Right forelimb (tissue), 1 donor: ENCODE results near the gene UGT1A7.
"Not testable (repeated sequence)": the region's sequence is repeated elsewhere in the genome, so short reads cannot be mapped to it uniquely, and the experiment has no call there.

ENCODE experiments used
- DNase-seq: peaks from one replicate; pipeline ENCODE4 v3.0.0-alpha.2; 2018

The UGT1A7 gene

DNA sequence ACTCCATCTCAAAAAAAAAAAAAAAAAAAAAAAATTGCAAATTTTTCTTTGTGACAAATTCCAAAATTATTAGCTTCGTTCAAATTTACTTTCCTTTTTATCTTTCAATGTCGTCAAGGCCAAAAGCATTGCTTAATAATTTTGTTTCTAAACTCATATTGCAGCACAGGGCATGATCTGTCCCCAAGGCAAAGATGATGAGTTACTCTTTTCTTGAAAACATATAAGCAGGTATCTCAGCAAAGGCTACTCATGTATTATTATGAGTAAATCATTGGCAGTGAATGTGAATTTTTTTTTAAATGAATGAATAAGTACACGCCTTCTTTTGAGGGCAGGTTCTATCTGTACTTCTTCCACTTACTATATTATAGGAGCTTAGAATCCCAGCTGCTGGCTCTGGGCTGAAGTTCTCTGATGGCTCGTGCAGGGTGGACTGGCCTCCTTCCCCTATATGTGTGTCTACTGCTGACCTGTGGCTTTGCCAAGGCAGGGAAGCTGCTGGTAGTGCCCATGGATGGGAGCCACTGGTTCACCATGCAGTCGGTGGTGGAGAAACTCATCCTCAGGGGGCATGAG, at the start of gene UGT1A7:
UGT1A7 (plus strand) TSS at position 381 of the 579 bp plus-strand sequence; CDS start at position 418, 37 bp downstream.
- DNase-seq, result no peak

DNA sequence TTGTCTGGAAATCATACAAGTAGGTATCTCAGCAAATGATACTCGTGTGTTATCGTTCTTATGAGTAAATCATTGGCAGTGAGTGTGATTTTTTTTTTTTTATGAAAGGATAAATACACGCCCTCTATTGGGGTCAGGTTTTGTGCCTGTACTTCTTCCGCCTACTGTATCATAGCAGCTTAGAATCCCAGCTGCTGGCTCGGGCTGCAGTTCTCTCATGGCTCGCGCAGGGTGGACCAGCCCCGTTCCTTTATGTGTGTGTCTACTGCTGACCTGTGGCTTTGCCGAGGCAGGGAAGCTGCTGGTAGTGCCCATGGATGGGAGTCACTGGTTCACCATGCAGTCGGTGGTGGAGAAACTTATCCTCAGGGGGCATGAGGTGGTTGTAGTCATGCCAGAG, 45.4 kb upstream of the UGT1A7 start, which contains the start of gene UGT1A10:
UGT1A10 (plus strand) TSS at position 143 of the 400 bp plus-strand sequence; CDS start at position 218, 75 bp downstream.
- DNase-seq, result not testable (repeated sequence)

DNA sequence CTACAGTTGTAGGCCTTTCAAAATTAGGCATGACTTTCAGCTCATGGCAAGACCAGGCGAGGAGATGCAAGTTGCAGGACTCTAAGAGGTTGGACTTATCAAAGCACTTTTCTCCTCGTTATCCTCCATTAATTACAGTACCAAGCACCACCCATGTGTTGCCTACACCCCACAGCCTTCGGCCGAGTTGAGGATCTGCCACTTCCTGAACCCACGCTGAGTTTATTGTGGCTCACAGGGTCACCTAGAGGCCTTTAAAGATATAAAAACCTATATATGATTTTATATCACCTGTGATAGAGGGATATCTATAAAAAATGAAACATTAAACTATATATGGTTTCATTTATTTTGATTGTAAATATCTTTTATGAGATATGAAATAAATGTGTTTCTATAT, 42.9 kb upstream of the UGT1A7 start:
- DNase-seq, result no peak

DNA sequence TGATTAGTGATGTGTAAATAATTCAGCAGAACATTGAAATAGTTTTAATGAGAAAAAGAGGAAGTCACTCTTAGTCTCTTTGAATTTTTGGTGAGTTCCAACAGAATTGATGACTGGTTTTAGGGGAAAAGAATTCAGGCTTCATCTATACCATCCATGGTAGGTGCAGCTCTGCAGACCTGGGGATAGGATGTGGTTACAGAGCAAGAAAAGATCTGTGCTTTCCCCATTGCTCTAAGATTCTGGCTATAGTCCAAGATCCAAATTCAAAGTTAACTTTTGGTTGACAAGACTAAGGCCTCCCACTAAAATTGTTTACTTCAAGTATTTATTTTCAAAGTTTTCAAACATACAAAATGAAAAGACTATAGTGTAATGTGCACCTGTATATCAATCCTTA, 41.8 kb upstream of the UGT1A7 start:
- DNase-seq, result no peak

DNA sequence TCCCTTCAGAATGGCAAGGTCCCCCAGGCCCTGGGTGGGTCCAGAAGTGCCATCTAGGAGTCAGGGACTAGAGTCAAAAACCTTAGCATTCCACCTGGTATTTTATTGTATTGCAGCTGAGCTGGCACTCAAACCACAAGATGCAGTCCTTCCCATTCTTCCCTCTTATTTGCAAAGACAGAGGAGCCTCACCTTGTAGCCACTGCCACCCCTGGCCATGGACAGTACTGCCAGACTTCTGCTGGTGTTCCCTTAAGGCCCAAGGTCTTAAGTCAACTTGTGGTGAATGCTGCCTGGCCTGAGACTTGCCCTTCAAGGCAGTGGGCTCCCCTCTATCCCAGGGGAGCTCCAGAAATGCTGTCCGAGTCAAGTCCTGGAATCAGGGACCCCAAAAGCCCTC, 38.6 kb upstream of the UGT1A7 start:
- no peak for DNase-seq

DNA sequence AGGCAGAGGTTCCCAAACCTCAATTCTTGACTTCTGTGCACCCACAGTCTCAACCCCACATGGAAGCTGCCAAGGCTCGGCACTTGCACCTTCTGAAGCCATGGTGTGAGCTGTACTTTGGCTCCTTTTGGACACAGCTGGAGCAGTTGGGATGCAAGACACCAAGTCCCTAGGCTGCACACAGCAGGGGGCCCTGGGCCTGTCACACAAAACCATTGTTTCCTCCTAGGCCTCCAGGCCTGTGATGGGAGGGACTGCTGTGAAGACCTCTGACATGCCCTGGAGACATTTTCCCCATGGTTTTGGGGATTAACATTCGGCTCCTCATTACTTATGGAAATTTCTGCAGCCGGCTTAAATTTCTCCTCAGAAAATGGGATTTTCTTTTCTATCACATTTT, 35.7 kb upstream of the UGT1A7 start:
- not testable (repeated sequence) for DNase-seq

DNA sequence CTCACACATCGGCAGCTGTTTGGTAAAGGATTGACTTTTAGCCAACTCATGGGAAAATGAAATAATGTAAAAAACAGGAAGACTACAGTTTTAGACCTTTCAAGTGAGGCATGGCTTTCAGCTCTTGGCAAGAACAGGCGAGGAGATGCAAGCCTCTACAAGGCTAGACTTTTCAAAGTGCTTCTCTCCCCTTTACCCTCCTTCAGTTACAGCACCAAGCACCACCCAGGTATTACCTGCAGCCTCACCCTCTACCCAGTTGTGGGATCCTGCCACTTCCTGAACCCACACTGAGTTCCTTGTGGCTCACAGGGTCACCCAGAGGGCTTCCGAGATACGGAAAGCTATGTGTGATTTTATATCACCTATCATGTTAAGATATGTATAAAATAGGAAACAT, 30.7 kb upstream of the UGT1A7 start:
- no peak for DNase-seq

DNA sequence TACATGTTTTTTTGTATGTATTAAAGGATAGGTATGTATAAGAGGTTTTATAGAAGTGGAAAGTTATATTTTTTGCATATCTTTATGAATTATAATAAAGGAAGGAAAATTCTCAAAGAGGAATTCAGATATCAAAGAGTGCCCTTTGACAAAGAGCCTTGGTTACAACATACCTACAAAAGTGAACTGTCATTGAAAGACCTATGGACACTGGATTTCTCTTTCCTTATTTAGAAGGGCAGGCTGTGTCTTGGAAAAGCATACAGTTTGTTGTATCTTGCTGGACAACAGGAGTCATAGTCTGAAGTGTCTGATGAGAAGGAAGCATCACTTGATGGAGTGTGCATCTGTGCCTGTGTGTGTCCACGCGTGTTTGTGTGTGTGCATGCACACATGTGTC, 30.3 kb upstream of the UGT1A7 start:
- no peak for DNase-seq

DNA sequence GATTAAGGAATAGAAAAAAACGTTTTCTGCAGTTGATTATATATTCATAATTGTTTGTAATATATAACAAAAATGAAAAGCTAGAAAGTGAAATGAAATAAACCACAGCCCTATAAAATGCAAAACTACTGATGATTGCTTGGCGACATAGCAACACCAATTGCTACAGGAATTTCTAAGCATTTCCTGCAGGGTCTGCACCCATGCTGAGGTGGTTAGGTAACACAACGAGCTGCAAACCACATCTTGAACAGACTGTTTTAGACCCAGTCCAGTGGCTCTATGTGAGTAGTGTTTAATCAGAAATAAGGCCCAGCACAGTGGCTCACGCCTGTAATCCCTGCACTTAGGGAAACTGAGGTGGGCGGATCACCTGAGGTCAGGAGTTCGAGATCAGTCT, 27.2 kb upstream of the UGT1A7 start:
- DNase-seq, result no peak

DNA sequence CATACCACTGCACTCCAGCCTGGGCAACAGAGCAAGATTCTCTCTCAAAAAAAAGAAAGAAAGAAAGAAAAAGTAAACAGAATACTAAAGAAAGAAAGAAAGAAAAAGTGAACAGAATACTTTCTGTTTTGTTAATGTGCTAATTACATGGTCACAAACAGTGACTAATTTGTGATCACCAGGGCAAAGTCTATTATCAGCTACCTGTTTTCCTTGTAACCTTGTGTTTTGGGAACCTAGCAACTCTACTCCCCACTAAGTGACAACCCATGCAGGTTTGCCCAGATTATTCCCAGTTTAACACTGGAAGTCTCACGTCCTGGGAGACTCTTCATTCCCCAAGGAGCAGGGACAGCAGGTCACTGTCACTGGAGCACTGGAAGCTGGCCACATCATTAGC, 26.7 kb upstream of the UGT1A7 start:
- no peak for DNase-seq

DNA sequence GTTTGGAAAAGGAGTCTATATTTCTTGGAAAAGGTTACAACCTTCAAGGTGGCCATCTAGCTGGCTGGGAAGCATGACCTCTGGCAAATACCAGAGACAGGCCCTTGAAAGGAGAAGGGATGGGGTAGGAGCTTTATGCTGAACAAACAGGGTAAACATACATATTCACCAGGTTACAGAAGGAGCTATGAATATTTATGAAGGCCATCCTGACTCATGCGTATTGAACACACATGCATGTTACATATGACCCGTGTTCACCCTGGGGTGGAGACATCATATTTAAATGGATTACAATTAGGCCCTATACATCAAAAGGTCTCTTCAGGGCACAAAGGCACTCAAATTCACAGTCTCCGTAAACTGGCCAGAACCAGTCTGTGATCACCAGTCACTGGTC, 25.8 kb upstream of the UGT1A7 start:
- not testable (repeated sequence) for DNase-seq

DNA sequence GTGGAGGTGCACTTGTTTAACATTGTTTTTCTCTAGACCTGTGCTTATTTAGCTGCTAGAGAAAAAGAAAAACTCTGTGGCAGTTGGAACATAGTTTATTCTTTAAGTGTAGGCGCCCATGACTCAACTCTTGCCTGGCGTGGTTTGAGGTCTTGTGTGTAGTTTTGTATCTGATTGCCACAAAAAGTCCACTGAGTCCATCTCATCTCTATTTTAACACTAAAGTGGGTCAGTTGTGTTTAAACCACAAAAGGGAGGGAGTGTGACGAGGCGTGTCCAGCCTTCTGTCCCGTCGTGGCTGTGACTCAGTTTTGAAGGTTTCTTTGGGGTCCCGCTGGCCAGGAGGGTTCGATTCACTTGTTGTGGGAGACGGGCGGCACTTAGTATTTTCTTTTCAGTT, 25.3 kb upstream of the UGT1A7 start:
- DNase-seq, result no peak

DNA sequence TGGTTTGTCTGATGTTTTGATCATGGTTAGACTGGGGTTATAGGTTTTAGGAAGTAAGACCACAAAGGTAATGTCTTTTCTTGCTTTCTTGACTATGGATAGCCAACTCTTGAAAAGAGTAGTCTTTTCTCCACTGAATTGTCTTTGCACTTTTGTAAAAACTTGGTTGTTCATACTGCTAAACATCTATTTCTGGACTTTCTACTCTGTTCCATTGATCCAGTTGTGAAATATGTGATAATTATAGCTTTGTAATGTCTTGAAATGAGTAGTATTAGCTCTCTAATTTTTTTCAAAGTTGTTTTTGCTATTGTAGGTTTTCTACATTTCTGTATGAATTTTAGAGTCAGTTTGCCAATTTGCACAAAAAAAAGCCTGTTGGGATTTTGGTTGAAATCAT, 23.1 kb upstream of the UGT1A7 start:
- no peak for DNase-seq

DNA sequence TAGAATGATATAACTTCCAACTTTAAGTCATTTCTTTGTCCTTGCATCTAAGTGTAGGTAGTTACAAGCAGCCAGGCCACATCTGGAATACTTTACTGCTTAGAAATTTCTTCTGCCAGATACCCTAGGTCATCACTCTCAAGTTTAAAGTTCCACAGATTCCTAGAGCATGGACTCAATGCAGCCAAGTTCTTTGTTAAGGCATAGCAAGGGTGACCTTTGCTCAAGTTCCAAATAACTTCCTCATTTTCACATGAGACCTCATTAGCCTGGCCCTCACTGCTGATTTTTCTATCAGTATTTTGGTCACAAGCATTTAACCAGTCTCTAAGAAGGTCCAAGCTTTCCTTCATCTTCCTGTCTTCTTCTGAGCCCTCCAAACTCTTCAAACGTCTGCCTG, 17.8 kb upstream of the UGT1A7 start:
- DNase-seq, result no peak

DNA sequence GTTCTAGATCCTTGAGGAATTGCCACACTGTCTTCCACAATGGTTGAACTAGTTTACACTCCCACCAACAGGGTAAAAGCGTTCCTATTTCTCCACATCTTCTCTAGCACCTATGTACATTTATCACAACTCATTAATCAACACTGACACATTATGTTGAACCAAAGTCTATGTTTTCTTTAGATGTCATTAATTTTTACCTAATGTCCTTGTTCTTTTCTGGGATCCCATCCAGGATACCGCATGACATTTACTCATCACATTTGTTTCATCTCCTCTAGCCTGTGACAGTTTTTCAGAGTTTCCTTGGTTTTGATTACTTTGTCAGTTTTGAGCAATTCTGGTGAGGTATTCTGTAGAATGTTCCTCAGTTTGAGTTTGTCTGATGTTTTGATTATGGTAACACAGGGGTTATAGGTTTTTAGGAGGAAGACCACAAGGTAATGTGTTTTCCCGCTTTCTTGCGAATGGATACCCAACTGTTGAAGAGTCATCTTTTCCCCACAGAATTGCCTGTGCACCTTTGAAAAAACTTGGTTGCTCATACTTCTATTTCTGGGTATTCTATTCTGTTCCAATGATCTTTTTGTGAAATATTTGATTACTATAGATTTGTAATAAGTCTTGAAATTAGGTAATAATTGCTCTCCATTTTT, 13.0 kb upstream of the UGT1A7 start:
- DNase-seq, result no peak

DNA sequence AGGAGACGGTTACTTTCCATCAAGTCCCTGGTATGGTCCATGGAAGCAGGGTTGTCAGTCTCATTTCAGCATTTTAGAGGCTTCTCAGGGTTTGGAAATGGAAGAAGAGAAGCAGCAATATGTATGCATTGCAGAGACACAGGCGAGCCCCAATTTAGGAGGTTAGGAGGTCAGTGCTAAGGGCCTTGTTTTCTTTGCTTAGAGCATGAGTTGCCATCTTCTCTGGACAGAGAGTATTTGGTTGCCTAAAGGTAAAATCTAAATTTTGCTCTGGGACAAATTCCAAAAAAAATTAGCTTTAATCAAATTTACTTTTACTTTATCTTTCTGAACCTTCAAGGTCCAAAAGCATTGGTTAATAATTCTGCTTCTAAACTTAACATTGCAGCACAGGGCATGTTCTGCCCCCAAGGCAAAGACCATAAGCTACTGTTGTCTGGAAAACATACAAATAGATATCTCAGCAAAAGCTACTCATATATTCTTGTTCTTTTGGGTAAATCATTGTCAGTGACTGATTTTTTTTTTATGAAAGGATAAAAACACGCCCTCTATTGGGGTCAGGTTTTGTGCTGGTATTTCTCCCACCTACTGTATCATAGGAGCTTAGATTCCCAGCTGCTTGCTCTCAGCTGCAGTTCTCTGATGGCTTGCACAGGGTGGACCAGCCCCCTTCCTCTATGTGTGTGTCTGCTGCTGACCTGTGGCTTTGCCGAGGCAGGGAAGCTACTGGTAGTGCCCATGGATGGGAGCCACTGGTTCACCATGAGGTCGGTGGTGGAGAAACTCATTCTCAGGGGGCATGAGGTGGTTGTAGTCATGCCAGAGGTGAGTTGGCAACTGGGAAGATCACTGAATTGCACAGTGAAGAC, 10.2 kb upstream of the UGT1A7 start, which contains the start of gene UGT1A9:
UGT1A9 (plus strand) TSS at position 609 of the 872 bp plus-strand sequence; CDS start at position 646, 37 bp downstream.
- no peak for DNase-seq

DNA sequence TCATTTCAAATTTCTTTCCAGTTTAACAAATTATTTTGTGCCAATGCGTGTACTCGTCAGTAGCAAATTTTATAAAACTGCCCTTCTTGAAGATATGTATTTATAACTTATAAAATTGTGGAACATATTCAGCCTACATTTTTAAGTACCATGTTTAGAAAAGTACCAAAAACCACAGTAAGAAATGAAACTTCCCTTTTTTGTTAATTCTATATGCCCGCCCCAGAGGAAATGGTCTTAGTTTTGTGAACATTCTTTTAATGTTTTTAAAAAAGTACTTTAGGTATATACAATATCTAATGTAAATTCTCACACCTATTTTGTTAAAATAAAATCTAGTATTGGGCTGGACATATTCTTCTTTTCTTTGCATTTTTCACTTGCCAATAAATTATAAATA, 8.8 kb upstream of the UGT1A7 start:
- DNase-seq, result no peak

DNA sequence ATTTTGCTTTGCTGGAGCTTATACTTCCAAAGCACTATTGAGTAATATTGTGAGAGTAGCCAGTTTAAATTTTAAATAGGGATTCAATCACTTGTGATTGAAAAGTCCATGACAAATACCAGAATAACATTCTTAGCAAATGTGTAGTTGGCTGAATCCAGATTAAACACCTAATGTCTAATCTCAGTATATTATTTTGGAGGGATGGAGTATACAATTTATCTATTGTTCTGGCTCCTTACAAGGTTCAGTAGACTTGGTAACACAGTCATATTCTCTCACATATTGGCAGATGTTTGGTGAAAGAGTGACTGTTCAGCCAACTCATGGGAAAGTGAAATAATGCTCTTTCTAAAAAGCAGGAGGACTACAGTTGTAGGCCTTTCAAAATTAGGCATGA, 7.8 kb upstream of the UGT1A7 start:
- no peak for DNase-seq

DNA sequence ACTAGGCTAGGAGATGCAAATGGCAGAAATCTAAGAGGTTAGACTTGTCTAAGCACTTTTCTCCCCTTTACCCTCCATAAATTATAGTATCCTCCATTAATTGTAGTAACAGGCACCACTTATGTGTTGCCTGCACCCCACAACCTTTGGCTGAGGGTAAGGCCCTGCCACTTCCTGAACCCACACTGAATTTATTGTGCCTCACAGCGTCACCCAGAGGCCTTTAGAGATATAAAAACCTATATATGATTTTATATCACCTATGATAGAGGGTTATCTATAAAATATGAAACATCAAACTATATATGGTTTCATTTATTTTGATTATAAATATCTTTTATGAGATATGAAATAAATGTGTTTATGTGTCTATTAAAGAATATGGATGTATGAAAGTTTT, 7.4 kb upstream of the UGT1A7 start:
- DNase-seq, result no peak

DNA sequence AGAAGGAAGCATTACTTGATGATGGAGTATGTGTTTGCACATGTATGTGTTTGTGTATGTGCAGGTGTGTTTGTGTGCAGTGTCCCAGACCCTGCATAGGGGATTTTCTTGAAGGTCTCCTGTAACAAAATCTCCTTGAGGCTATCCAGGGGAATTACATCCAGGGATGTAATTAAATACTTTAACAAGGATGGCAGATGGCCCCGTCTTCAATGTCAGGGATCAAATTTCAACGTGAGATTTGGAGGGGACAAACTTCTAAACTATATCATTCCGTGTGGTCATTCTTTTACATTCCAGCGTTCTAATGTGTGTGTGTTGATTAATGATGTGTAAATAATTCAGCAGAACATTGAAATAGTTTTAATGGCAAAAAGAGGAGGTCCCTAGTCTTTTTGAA, 6.7 kb upstream of the UGT1A7 start:
- DNase-seq, result no peak

DNA sequence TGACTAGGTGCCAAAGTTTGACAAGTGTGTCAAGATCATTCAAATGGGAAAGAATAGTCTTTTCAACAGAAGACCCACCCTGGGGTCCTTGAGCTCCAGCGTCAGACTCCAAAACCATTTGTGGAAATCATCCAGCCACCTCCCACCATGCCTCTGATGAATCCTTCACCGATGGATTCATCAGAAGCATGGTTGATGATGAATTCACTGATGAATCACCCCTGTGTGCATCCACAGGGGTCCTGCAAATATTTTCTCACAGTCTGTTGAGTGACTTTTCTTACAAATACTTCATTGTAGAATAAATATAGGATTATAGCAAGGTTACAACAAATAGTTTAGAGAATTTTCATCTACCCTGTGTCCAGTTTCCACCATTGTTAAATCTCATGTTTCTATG, 5.7 kb upstream of the UGT1A7 start:
- DNase-seq, result no peak

DNA sequence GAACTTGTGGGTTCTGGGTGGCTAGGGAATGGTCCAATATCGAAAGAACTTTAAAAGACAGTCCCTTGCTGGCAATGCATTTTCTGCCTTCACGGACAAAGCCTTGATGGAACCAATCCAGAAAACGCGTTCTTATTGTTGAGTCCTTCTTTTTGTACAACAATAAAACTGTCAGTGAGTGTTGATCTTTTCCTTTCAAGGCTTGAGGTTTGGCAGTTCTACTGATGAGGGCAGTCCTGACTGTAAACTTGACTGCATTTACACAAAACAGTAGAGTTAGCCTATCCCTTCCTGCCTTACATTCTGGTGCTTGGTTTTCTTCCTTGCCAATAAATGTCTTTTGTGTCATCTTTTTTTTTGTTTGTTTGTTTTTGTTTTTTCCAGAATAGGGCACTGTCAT, 2.5 kb upstream of the UGT1A7 start:
- no peak for DNase-seq

DNA sequence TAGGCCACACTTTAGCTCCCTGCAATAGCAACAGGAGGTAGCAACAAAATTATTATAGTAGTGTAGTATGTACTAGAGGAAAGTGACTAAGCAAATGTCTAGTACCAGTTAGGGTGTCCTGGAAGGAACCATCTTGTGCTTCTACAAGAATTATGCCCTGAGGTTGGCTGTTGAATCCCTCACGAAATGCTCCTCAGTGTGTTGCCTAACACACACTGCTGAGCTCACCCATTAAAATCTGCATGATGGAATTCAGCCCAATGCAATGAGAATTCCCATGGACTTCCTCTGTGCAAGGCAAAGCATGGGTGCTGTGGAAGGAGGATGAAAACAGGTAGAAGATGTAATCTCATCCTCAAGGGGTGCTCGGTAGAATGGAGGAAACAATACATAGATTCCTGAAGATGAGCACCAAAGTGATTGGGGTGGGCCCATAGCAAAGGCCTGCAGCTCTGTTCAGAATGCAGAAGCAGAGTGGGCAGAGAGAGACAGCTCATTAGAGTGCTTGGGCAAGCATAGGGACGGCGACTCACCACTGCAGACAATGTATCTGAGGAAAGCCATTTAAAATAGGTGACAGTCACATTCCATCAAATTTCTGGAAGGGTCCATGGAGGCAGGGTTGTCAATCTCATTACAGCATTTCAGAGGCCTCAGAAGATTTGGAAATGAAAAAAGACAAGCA, 1.2 kb upstream of the UGT1A7 start:
- DNase-seq, result no peak
